ACC112 (cell line): ENCODE measurements around the gene CFB.
"Not testable (repeated sequence)": the region's sequence is repeated elsewhere in the genome, so short reads cannot be mapped to it uniquely, and the experiment has no call there.

Experiments used
- H2AFZ ChIP-seq: fragments of 200-600 bp; sonication (generic); one replicate; pipeline ENCODE4 v1.6.0; 2017; ENCODE audit warnings: antibody characterized with exemption, low read length; ENCODE audit not compliant: unreplicated experiment
- H3K27ac ChIP-seq: fragments of 200-600 bp; sonication (generic); 2 replicates; pipeline ENCODE4 v1.5.1; 2014; ENCODE audit warnings: low read depth, mild to moderate bottlenecking, antibody characterized with exemption, low read length, moderate library complexity
- H3K27me3 ChIP-seq: fragments of 200-600 bp; sonication (generic); 2 replicates; pipeline ENCODE4 v1.6.1; 2014; ENCODE audit warnings: mild to moderate bottlenecking, antibody characterized with exemption, low read length, moderate library complexity, mixed read lengths; ENCODE audit not compliant: insufficient read depth
- H3K36me3 ChIP-seq: fragments of 200-600 bp; sonication (generic); 2 replicates; pipeline ENCODE4 v1.6.1; 2016; ENCODE audit warnings: mild to moderate bottlenecking, antibody characterized with exemption, low read length, moderate library complexity, mixed read lengths; ENCODE audit not compliant: insufficient read depth
- H3K4me1 ChIP-seq: fragments of 200-600 bp; sonication (generic); one replicate; pipeline ENCODE4 v1.6.1; 2016; ENCODE audit warnings: low read length, mixed read lengths; ENCODE audit not compliant: insufficient read depth, unreplicated experiment, control insufficient read depth
- H3K4me3 ChIP-seq: fragments of 200-600 bp; sonication (generic); 2 replicates; pipeline ENCODE4 v1.5.1; 2014; ENCODE audit warnings: mild to moderate bottlenecking, low read depth, low read length
- H3K79me2 ChIP-seq: fragments of 200-600 bp; sonication (generic); one replicate; pipeline ENCODE4 v1.6.0; 2016; ENCODE audit warnings: low read length; ENCODE audit not compliant: control insufficient read depth, unreplicated experiment, insufficient read depth

CFB gene

GRCh38 chr6:31971993-31972708 is 26.3 kb downstream of the CFB start, which contains the start of gene DXO:
DXO (minus strand) TSS chr6:31972138; CDS start chr6:31971675, 463 bp downstream.
- Histone ChIP-seq H3K36me3 (no peaks in the 10 kb centered on the region), H2AFZ (peak within 1 kb of the TSS; percentile 47), H3K4me1 (peaks cover 27% of the 10 kb centered on the region), H3K79me2 (peaks cover 27% of the 10 kb centered on the region), H3K4me3 (peak within 1 kb of the TSS; percentile 89), H3K27me3 (no peaks in the 10 kb centered on the region), H3K27ac (peak within 1 kb of the TSS; percentile 90)

GRCh38 chr6:31972709-31973350 is 26.9 kb downstream of the CFB start:
- no peaks in the 10 kb centered on the region for H3K36me3 ChIP-seq
- peak overlapping the region; percentile 4 for H2AFZ ChIP-seq
- peak overlapping the region; percentile 89 for H3K4me3 ChIP-seq
- peaks cover 27% of the 10 kb centered on the region for H3K79me2 ChIP-seq
- H3K27me3 ChIP-seq, result no peaks in the 10 kb centered on the region
- peak overlapping the region; percentile 90 for H3K27ac ChIP-seq
- peaks cover 27% of the 10 kb centered on the region for H3K4me1 ChIP-seq

DNA sequence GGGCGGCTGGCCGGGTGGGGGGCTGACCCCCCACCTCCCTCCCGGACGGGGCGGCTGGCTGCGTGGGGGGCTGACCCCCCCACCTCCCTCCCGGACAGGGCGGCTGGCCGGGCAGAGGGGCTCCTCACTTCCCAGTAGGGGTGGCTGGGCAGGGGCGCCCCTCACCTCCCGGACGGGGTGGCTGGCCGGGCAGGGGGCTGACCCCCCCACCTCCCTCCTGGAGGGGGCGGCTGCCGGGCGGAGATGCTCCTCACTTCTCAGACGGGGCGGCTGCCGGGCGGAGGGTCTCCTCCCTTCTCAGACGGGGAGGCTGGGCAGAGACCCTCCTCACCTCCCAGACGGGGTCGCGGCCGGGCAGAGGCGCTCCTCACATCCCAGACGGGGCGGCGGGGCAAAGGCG is 30.2 kb downstream of the CFB start:
- H3K27me3 ChIP-seq, H3K4me3 ChIP-seq, H3K36me3 ChIP-seq, H2AFZ ChIP-seq, H3K27ac ChIP-seq: not testable (repeated sequence)
- Histone ChIP-seq H3K4me1 (peaks cover 11% of the 10 kb centered on the region), H3K79me2 (peaks cover 19% of the 10 kb centered on the region)

GRCh38 chr6:31977816-31978431 is 32.0 kb downstream of the CFB start:
- H3K4me1 ChIP-seq, result peaks cover 10% of the 10 kb centered on the region
- no peaks in the 10 kb centered on the region for H3K27me3 ChIP-seq
- no peak overlapping the region for H2AFZ ChIP-seq
- H3K36me3 ChIP-seq, result no peaks in the 10 kb centered on the region
- peaks cover 9% of the 10 kb centered on the region for H3K79me2 ChIP-seq
- no peak overlapping the region for H3K4me3 ChIP-seq
- no peak overlapping the region for H3K27ac ChIP-seq

- no peak overlapping the region for H2AFZ ChIP-seq
- H3K36me3 ChIP-seq, result no peaks in the 10 kb centered on the region
- peaks cover 1% of the 10 kb centered on the region for H3K4me1 ChIP-seq
- H3K27me3 ChIP-seq, result no peaks in the 10 kb centered on the region
- H3K4me3 ChIP-seq, result no peak overlapping the region
- no peak overlapping the region for H3K27ac ChIP-seq
- no peaks in the 10 kb centered on the region for H3K79me2 ChIP-seq
Measured at GRCh38 chr6:31978831-31979230, 32.9 kb downstream of the CFB start.

DNA sequence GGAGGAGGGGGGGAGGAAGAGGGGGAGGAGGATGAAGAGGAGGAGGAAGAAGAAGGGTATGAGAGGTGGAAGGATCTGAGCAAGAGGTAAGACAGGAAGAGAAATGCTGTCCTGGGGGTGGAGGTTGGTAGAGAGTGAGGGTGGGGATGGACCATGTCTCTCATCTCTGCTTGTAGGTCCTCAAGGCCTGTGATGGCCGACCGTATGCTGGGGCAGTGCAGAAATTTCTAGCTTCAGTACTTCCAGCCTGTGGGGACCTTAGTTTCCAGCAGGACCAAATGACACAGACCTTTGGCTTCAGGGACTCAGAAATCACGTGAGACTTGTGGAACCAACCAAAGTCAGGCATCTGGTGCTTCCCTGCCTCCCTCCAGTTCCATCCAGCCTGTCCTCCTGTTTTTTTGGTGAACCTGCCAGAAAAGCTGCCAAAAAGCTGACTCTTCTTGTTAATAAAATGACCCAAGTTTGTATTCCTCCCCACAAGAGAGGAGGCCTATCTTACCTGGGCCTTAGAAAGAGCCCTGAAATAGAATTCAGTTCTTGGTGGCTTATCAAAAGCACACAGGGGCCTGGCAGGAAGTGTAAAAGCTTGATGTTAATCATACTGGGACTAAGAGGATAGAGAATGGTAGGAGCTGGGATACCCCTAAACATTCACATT is 33.5 kb downstream of the CFB start:
- H2AFZ ChIP-seq, result no peak overlapping the region
- no peak overlapping the region for H3K4me3 ChIP-seq
- H3K4me1 ChIP-seq, result no peaks in the 10 kb centered on the region
- no peak overlapping the region for H3K27ac ChIP-seq
- H3K27me3 ChIP-seq, result no peaks in the 10 kb centered on the region
- H3K79me2 ChIP-seq, result no peaks in the 10 kb centered on the region
- no peaks in the 10 kb centered on the region for H3K36me3 ChIP-seq

GRCh38 chr6:31980195-31980876 is 34.4 kb downstream of the CFB start:
- H3K27ac ChIP-seq, H3K36me3 ChIP-seq, H2AFZ ChIP-seq, H3K27me3 ChIP-seq, H3K79me2 ChIP-seq, H3K4me1 ChIP-seq, H3K4me3 ChIP-seq: not testable (repeated sequence)

DNA sequence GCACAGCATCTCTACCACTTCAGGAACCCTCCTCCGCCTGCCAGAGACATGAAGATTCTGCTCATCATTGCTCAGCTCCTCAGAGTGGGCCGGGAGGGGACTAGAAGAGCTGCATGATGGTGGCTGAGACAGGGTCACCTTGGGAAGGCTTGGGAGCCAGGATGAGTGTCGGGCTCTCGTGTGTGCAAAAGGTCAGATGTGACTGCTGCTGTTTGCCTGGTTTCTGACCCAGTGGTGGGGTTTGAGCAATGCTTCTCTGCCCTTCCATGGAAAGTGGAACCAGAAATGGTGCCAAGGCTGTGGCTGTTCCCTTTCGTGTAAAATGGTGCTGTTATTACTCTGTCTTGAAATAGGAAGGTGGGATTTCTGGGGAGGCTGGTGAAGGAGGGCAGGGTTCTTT is 35.1 kb downstream of the CFB start:
- H2AFZ ChIP-seq, H3K36me3 ChIP-seq, H3K27ac ChIP-seq: not testable (repeated sequence)

DNA sequence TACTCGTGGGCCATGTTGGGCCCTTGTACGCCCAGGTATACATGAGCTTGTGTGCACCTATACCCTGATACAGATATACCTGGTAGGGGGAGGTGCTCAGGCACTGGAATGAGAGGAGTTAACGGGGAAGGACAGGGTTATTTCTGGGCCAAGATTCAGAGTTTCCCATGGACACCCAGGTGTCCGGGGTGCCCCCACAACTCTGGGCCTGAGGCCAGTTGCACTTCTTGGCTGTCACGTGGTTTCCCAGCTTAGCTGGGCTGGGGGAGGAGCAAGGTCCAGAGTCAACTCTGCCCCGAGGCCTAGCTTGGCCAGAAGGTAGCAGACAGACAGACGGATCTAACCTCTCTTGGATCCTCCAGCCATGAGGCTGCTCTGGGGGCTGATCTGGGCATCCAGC is 35.8 kb downstream of the CFB start, which contains the start of gene C4A:
C4A (plus strand) TSS at position 314 of the 400 bp plus-strand sequence; CDS start at position 365, 51 bp downstream.
- H3K36me3 ChIP-seq, result not testable (repeated sequence)

More for the DNA sequence above, 35.1 kb downstream of the CFB start:
- H3K27me3 ChIP-seq, H3K4me1 ChIP-seq, H3K4me3 ChIP-seq, H3K79me2 ChIP-seq: not testable (repeated sequence)

DNA sequence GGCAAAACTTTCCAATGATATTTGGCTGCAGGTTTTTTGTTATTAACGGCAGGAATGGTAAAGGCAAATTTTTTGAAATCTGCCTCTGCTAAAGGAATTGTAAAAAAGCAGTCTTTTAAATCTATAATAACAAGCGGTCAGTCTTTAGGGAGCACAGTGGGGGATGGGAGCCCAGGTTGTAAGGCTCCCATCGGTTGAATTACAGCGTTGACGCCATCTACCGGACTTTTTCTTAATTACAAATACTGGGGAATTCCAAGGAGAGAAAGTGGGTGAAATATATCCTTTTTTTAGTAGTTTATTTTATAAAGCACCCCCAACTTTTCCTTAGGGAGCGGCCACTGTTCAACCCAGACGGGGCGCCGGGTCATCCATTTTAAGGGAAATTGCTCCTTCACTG is 43.5 kb downstream of the CFB start:
- not testable (repeated sequence) for H2AFZ ChIP-seq, H3K4me3 ChIP-seq, H3K79me2 ChIP-seq, H3K27ac ChIP-seq, H3K27me3 ChIP-seq, H3K36me3 ChIP-seq, H3K4me1 ChIP-seq

More for the DNA sequence above, 35.8 kb downstream of the CFB start, which contains the start of gene C4A:
- not testable (repeated sequence) for H3K4me3 ChIP-seq, H3K79me2 ChIP-seq, H2AFZ ChIP-seq, H3K27ac ChIP-seq, H3K4me1 ChIP-seq, H3K27me3 ChIP-seq
